COLO668 (cell line): ENCODE measurements around the gene NBDY.
"Not testable (repeated sequence)": the region's sequence is repeated elsewhere in the genome, so short reads cannot be mapped to it uniquely, and the experiment has no call there.

Experiments
- DNase-seq: peaks from one replicate; lab custom pipeline; 2025; ENCODE audit not compliant: unreplicated experiment; lab: John Stamatoyannopoulos, UW

The NBDY gene

GRCh38 chrX:56729152-56729850 is at the start of gene NBDY:
Gene NBDY, plus strand, starts transcription at chrX:56729243. Its CDS starts 111 bp downstream, at chrX:56729354.
- DNase-seq: peak; percentile 28

- DNase-seq: not testable (repeated sequence)
These were observed 24.5 kb upstream of the NBDY start for GRCh38 chrX:56704530-56704929.

- DNase-seq: peak; percentile 9
These were observed 2.4 kb upstream of the NBDY start for GRCh38 chrX:56726605-56727004.

GRCh38 chrX:56727531-56727930 is 1.5 kb upstream of the NBDY start:
- no peak for DNase-seq

- DNase-seq: no peak
These were observed 722 bp upstream of the NBDY start for GRCh38 chrX:56728321-56728720.

GRCh38 chrX:56728752-56729151 is 291 bp upstream of the NBDY start:
- peak; percentile 15 for DNase-seq

- peak; percentile 54 for DNase-seq
These were observed 4.5 kb downstream of the NBDY start for GRCh38 chrX:56733459-56734046.

- no peak for DNase-seq
These were observed 7.2 kb downstream of the NBDY start for GRCh38 chrX:56736219-56736618.

- no peak for DNase-seq
These were observed 9.6 kb downstream of the NBDY start for GRCh38 chrX:56738670-56739069.

- no peak for DNase-seq
These were observed 16.0 kb downstream of the NBDY start for GRCh38 chrX:56744996-56745395.

- no peak for DNase-seq
These were observed 18.0 kb downstream of the NBDY start for GRCh38 chrX:56746996-56747395.

- DNase-seq: no peak
These were observed 22.0 kb downstream of the NBDY start for GRCh38 chrX:56751071-56751470.

- DNase-seq: no peak
These were observed 28.3 kb downstream of the NBDY start for GRCh38 chrX:56757327-56757726.

- no peak for DNase-seq
These were observed 29.4 kb downstream of the NBDY start for GRCh38 chrX:56758456-56758855.

- DNase-seq: no peak
These were observed 30.8 kb downstream of the NBDY start for GRCh38 chrX:56759736-56760409.

GRCh38 chrX:56760410-56761124 is 31.5 kb downstream of the NBDY start:
- DNase-seq: not testable (repeated sequence)

- DNase-seq: no peak
These were observed 32.1 kb downstream of the NBDY start for GRCh38 chrX:56761167-56761566.

- DNase-seq: no peak
These were observed 33.2 kb downstream of the NBDY start for GRCh38 chrX:56762220-56762619.

- DNase-seq: no peak
These were observed 33.9 kb downstream of the NBDY start for GRCh38 chrX:56762707-56763555.

- DNase-seq: no peak
These were observed 34.6 kb downstream of the NBDY start for GRCh38 chrX:56763556-56764152.
